ENCODE data around the gene ADGRV1.

Gene ADGRV1, protein sequence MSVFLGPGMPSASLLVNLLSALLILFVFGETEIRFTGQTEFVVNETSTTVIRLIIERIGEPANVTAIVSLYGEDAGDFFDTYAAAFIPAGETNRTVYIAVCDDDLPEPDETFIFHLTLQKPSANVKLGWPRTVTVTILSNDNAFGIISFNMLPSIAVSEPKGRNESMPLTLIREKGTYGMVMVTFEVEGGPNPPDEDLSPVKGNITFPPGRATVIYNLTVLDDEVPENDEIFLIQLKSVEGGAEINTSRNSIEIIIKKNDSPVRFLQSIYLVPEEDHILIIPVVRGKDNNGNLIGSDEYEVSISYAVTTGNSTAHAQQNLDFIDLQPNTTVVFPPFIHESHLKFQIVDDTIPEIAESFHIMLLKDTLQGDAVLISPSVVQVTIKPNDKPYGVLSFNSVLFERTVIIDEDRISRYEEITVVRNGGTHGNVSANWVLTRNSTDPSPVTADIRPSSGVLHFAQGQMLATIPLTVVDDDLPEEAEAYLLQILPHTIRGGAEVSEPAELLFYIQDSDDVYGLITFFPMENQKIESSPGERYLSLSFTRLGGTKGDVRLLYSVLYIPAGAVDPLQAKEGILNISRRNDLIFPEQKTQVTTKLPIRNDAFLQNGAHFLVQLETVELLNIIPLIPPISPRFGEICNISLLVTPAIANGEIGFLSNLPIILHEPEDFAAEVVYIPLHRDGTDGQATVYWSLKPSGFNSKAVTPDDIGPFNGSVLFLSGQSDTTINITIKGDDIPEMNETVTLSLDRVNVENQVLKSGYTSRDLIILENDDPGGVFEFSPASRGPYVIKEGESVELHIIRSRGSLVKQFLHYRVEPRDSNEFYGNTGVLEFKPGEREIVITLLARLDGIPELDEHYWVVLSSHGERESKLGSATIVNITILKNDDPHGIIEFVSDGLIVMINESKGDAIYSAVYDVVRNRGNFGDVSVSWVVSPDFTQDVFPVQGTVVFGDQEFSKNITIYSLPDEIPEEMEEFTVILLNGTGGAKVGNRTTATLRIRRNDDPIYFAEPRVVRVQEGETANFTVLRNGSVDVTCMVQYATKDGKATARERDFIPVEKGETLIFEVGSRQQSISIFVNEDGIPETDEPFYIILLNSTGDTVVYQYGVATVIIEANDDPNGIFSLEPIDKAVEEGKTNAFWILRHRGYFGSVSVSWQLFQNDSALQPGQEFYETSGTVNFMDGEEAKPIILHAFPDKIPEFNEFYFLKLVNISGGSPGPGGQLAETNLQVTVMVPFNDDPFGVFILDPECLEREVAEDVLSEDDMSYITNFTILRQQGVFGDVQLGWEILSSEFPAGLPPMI (N-terminal part only)

GRCh38 chr5:90558344-90559192 lies at the start of gene ADGRV1:
ADGRV1 (plus strand) TSS chr5:90558797; CDS start chr5:90558896, 99 bp downstream.
- DNase-seq = peak; percentile 2

GRCh38 chr5:90510438-90510837 lies 48.2 kb upstream of the ADGRV1 start:
- DNase-seq = no peak

DNA sequence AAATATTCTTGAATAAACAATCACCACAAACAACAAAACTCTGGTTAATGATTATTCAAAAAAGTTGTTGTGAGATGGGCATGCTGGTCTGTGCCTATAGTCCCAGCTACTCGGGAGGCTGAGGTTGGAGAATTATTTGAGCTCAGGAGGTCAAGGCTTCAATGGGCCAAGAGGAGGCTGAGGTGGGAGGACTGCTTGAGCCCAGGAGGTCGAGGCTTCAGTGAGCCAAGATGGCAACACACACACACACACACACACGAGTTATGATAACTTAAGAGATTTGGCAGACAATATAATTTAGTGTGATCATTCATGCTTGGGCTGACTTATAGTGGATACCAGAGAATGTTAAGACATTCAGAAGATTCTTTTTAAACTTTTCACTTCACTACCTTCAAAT lies 44.1 kb upstream of the ADGRV1 start:
- no peak for DNase-seq

- no peak for DNase-seq
Measured at GRCh38 chr5:90518661-90519060, 39.9 kb upstream of the ADGRV1 start.

GRCh38 chr5:90519081-90519480 lies 39.5 kb upstream of the ADGRV1 start:
- DNase-seq = no peak

- peak; percentile 6 for DNase-seq
Measured at GRCh38 chr5:90528601-90529193, 29.9 kb upstream of the ADGRV1 start.

GRCh38 chr5:90529194-90529938 lies 29.2 kb upstream of the ADGRV1 start, which contains the start of gene LYSMD3:
LYSMD3 (minus strand) TSS chr5:90529584; CDS start chr5:90525289, 4,295 bp downstream.
- peak; percentile 98 for DNase-seq

DNA sequence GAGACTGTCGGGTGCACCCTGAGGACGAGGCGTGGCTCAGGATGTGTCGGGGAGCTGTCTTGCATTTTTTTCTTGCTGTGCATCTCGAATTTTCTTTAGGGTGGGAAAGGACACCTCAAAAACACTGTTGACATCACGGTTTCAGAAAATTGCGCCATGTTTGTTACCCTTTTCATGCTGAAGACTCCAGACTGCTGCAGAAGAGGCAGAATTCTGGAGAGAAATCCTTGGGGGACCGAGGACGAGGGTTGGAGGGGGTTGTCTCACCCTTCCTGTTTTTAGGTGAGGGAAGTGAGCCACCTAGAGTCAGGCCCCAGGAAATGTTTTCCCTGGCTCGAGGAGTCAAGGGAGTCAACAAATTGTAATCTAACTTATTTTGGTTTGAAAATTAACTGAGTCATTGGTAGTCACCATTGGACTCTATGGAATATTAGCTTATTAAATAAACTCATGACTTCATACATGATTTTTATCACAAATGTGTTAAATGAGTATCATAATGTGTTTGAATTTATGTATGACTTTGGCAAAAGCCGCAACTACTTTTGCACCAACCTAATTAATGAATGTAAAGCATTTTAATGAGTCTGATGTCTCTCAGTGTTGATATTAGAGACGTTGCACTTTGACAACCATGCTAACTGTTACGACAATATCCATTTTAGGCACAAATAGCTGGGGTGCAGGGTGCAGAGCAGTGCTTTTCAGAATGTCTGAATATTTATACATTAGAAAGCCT lies 28.5 kb upstream of the ADGRV1 start:
- DNase-seq = peak; percentile 76

DNA sequence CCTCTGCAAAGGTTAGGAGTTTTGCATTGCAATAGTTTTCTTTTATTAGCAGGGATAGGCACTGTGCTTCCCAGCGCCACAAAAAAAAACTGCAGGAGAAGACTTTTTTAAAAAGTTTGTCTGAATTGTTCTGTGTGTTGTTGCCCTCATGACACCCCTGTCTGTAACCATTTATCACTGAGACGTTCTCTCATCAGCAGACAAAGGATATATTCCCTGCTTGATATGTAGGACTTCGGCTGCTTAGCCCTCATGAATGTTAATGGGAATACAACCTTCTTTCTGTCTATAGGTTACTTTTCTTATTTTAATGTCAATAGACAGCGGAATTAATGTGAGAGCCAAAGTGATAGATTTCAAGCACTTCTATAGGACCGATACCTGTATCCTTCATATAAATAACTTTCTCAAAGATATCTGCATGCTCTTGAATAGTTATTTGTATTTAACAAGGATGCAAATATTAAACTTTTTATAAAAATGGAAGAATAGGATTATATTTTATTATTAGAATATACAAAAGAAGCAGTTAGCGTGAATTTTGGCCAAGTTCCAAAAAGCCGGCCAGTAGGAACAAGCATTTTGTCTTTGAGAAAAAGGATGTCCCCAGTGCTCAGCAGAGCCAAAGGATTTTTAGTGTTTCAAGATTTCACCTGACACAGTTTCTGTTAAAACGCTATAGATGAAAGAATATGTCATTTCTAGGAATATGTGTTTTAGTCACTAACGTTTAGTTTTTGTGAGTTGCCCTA lies 27.7 kb upstream of the ADGRV1 start:
- no peak for DNase-seq

DNA sequence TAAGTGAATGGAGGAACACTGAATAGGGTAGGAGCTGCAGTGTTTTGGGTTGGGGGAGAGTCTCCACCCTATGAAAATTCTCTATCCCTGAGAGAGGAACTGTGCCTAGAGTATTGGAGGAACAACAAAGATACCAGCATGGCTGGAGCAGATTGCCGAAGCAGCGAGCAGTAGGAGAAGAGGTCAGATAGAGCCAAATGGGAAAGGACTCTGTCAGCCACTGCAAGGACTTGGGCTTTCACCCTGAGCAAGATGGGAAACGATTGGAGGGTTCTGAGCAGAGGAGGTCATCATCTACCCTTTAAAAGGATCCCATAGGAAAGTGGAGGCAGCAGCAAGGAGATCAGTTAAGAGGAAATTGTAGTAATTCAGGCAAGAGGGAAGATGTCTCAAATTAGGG lies 24.8 kb upstream of the ADGRV1 start:
- DNase-seq = no peak

DNA sequence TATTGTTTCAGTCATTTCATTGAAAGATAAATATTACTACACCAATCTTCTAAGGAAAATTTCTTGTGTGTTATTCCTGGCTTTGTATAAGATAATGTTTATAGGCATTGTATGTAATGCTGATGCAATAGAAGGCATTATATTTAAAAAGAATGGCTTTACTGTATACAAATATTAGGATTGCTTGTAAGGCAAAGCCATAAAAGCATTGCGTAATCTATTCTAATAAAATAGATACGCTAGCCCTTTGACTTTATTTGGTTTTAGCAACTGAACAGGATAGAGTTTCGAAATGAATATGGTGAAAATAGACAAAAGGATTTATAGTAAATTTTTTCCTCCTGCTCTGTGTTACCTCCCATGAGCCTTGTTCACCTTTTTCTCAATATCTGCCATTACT lies 23.7 kb upstream of the ADGRV1 start:
- DNase-seq = no peak

DNA sequence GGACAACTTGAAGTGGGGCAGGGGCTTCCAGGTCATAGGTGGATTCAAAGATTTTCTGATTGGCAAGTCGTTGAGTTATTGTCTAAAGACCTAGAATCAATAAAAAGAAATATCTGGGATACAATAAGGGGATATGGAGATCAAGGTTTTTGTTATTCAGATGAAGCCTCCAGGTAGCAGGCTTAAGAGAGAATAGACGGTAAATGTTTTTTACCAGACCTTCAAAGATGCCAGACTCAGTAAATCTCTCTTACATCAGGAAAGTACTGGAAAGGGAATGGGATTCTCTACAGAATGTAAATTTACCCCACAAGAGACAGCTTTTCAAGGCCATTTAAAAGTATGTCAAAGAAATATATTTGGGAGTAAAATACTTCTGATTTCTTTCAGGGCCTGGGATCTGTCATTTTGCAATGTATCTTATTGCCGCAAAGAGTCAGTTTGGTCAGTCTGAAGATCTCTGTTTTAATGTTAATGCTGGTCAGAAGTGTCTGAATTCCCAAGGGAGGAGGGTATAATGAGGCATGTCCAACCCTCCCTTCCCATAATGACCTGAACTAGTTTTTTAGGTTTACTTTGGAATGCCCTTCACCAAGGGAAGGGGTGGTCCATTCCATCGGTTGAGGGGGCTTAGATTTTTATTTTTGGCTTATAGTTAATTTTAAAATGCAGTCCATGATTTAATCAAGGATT lies 15.6 kb upstream of the ADGRV1 start:
- DNase-seq = no peak

DNA sequence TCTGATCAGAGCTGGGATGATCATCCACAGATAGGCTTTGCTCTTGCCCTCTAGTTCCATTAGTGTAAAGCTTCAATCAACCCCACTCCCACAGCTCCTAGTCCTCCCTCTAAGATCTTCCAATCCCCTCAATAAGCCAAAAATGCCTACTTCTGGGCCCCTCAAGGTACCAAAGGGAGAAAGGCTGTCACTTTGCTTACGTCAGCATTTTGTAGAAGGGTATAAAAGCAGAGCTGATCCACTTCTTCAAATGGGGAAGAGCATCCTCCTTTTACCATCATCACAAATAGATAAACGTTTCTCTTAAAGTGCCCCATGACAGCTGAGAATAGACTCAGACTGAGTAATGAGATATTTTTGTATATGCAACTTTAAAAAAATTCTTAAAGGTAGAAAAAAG lies 13.1 kb upstream of the ADGRV1 start:
- DNase-seq = no peak

- DNase-seq = no peak
Measured at GRCh38 chr5:90546216-90546837, 12.3 kb upstream of the ADGRV1 start.

GRCh38 chr5:90547072-90547536 lies 11.5 kb upstream of the ADGRV1 start:
- DNase-seq = no peak

GRCh38 chr5:90548069-90548593 lies 10.5 kb upstream of the ADGRV1 start:
- no peak for DNase-seq

- DNase-seq = no peak
Measured at GRCh38 chr5:90549223-90549622, 9.4 kb upstream of the ADGRV1 start.
